Measurements from ENCODE around the gene LHFPL2.

The LHFPL2 gene

DNA sequence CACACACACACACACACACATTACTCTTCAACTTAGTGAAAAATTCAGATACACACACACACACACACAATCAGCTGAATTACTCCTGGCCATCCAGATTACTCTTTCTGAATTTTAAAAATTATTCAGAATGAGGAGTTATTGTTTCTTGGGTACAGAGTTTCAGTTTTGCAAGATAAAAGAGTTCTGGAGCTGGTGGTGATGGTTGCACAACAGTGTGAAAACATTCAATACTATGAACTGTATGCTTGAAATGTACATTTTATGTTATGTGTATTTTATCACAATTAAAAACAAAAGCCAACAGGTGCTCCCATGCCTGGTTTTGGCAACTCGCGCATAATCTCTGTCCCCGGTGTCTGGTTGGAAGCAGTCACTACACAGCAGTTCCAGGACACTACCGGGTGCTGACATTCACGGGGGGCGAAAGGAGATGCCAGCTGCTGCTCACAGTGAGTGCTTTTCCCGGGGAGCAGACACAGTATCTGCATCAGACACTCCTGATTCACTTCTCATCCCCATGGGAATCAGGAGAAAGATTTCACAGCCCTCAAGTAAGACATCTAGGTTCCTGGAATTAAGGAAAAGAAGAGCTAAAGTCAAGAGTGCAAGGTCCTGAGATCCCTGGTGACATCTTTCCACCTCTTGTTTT, 55.7 kb downstream of the LHFPL2 start:
- no peak for DNase-seq

DNA sequence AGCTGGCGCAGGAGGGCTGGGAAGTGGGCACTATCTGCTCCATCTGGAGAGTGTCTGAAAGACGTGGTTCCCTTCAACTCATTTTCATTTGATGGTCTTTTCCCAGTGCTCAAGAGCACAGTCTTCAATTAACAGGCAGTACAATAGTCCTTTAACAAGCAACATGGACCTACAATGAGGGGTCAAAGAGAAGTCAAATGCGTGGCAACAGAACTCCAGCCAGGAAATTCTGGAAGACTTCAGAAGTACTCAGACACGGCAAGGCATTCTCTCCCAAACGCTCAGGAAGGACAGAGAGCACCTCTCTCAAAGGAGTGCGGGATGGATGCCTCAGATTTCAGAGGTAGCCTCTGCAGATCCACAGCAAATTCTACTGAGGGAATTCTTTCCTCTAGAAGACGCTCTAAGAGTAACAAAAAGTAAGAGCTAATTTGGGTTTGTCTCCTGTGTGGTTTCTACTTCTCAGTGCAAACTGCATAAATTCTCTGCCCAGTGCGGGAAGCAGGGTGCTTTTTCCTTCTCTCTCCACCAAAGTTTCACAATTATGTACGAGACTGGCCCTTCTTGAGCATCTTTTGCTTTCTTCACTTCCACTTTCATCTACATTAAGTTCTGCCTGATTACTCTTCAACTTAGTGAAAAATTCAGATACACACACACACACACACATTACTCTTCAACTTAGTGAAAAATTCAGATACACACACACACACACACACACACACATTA, 56.4 kb downstream of the LHFPL2 start:
- no peak for DNase-seq

DNA sequence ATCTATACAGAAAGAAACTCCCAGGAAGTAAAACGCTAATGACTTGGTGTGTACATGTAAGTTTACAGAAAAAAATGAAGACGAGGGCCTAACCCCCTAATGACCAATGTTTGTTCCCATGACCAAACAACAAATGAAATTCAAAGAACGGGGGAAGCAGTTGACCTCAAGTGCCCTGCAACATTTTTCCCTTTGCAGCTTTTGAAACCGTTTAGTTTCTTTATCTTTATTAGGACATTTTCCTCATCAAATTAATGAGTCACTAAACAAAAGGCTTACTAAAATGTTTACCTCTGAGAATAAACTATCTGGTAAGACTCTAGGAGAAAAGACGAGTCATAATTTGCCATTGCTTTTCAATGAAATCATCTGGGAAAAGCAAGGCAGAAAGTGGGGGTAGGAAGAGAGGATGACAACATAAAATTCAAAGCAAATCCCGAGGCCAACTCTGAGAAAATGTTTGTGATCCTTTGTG, 57.4 kb downstream of the LHFPL2 start:
- no peak for DNase-seq

DNA sequence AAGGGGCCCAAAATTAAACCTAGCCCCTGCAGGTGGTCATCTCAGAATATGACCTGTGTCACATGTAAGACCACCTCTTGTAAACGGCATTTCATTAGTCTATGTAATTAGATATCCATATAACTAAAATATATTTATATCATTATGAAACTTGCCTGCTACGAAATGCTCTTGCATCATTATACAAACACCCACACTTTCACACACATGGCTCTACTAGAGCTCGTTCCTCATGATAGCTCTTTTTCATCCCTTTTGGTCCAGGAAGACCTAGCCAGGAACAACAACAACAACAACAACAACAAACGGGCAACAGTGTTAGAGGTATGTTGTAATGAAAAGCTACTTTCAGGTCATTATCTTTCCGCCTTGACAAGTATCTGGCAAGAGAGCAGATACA, 58.6 kb downstream of the LHFPL2 start:
- DNase-seq = no peak

DNA sequence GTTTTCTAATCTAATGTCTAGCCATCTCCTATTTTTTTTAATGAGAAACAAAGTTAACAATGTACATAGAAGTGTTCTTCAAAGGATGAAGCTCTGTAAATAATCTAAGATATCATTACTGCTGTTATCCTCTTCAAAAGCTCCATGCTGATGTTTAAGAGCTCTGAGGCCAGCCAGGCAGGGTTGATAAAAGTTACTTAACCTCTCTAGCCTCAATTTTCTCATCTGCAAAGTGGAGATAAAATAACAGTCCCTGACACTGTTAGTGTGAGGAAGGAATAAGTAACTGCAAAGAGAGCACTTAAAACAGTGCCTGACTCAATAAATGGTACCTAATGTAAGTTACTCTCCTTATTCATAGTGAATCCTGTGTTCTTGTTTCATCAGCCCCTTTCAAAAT, 60.1 kb downstream of the LHFPL2 start:
- DNase-seq = peak; percentile 77

DNA sequence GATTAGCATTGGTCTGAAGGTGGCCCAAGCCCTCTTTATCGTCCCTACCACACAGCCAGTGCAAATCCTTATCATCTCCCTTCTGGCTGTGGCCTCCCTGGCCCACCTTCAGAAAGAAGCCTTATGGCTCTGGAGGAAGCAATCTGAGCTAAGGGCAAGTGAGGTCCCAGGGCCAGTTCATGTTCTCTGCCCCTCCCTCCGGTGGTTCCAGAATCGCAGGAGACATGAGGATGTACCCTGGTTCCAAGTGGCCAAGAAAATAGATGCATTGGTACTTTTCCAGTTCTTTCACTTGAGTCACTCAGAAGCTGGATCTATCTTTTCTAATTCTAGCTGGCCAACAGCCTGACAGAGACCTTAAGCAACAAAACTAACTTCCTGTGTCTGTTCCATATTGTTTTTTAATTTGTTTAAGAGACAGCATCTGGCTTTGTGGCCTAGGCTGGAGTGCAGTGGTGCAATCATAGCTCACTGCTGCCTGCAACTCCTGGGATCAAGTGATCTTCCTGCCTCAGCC, 60.7 kb downstream of the LHFPL2 start:
- DNase-seq = peak; percentile 93

DNA sequence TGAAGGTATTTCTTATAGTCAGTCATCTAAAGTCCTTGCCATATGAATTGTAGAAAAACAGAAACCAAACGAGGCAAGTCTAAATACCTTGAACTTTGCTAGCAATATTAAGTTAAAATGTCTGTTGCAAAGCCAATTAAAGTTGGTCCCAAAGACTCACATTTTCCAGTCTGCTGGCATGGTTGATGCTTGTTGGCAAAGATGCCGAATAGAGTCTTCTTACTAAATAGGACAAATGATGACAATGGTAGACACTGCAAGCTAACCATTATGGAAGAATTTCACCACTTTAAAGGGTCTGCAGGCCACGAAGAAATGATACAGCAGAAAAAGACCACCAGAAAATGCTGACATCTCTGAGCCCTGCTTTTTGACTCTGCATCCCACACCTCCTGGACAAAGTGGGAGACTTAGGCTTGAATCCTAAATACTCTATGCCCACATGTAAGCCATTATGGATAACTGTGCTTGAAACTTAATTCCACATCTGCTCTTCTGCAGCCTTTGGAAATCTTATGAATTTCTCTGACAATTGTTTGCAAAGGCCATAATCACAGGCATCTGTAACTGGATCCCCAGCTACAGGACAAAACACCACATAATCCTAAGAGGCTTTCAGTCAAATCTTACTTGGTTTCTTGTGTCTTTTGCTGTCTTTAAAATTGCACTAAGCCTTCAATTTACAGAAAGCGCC, 61.3 kb downstream of the LHFPL2 start:
- no peak for DNase-seq

DNA sequence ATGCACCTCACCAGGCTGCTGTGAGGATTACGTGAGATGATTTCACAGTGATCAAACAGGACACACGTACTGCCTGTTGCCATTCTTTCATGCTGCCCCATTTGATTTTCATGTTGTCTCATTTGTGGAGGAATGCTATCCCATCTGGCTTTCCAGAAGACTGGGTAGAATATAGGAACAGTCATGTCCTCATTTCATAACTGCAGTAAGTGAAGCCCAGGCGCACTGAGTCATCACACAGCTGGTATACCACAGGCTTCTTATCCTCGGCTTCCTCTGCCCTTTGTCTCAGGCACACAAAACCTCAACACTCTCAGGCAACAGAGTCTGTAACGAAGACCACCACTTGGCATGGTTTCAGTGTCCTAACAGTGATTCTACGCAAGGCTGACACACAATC, 62.3 kb downstream of the LHFPL2 start:
- DNase-seq = peak; percentile 91

DNA sequence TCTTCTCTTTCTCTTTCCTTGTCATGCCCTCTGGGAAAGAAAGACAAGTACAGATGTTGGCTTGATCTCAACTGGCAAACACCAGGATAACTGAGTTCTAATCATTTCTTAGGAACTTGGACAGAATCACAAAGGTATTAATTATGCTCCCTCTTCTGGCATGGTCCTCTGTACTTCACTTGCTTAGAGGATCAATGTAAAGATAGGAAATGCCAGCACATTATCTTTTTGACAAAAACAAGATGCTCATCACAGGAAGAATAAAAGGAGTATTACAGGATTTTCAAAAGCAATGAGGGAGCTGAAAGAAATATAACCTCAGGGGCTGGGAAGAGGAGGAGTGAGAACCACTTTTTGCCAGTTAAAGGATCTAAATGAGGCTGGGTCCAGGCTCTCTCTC, 70.6 kb downstream of the LHFPL2 start:
- DNase-seq = no peak

DNA sequence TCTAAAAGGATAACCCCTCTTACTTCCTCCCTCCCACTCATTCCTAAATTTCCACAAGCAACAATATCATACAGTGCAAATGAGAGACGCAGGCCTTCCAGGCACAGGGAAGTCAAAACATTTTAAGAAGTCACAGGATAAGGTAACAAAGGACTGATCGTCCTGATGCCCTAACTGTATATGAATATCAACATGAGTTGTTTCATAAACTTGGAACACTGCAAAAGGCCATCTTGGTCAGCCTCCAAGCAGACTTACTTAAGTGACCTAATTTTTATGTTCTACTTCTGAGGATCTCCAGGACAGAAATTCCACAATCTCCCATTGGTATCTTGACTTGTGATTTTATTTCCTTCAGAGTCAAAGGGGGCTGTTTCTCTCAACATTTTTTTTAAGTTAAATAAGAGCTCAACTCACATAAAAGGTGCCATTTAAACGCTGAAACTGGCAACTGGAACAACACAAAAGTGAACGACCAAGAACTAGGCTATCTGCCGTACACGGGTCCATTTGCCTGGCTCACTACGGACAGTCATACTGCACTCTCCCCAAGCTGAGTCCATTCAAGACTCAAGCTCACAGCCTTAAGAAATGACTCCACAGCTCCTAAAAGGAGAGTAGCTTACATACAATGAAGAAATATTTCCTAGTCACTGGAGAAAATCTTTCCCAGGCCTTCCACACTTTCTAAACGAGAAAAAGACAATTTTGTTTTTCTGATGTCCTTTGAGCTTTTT, 71.3 kb downstream of the LHFPL2 start:
- DNase-seq = no peak

DNA sequence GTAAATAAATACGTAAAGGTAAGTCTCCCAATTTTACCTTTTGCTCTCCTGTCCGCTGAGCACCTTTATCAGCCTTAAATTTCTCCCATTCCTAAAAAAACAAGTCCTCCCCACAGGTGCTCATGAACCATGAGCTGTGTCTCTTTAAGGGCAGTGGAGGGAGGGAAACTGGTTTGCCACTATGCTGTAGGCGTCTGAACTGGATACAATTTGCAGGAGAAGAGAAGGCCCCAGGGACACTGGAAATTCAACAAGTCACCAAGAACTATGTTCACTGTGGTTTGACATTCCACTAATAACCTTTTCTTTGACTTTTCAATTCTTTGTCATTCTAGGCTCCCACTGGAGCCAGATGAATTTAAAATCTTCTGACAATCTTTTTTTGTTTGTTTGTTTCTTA, 72.2 kb downstream of the LHFPL2 start:
- no peak for DNase-seq

DNA sequence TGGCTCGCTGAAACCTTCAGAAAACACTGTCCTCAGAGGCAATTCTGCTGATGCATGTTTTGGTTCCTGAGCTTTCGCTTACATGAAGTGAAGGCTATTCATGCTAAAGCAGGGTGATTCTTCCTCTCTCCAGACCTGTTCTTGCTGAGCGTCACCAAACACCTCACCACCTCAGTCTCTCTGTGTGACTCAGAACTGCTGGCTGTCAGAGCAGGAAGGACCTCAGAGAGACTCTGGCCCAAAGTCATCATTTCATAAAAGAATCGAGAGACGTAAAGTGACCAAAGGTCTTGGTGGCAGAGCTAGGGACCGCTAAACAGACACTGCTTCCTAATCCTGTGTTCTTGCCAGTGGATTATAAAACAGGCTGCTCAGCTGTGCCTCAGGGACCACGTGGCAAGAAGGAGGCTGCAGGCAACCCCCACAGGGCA, 73.8 kb downstream of the LHFPL2 start:
- DNase-seq = no peak

DNA sequence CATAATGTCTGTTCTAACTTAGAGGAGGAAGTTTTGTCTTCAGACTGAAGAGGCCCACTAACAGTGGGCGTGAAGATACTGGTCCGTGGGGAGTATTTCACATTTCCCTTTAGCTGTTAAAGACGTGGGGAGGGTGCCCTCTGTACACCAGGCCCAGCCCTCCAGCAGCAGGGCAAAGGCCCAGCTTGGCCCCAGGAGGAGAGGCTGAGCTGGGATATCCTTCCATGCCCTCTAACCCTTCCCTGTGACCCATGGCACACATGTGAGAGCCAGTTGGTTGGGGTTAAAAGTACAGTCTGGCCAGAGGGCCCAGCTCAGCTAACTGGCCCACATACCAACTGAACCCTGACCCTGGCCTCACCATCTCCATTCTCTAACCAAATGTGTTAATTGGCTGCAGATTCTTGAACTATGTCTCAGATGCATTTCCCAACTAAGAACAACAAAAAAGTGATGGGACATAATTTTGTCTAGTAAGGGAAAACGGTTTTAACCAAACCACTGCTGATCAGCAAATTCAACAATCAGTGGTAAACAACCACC, 74.4 kb downstream of the LHFPL2 start:
- no peak for DNase-seq

DNA sequence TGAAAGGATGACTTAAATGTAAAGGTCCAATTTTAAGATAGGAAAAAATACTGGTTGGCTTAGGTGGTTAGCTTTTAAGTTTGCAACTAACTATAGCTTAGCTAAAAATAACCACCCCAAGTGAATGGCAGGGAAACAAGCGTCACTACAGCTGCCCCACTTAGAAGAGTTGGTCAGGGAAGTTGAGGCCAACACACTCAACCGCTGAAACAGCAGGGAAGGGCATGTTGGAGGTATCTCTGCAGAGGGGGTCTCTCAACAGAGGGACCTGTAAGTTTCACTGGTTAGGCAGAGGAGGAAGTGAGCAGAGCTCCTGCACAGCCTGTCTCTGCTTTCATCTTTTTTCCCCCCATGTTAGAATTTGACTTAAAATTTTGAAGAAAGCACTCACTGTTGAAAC, 75.3 kb downstream of the LHFPL2 start:
- DNase-seq = no peak

DNA sequence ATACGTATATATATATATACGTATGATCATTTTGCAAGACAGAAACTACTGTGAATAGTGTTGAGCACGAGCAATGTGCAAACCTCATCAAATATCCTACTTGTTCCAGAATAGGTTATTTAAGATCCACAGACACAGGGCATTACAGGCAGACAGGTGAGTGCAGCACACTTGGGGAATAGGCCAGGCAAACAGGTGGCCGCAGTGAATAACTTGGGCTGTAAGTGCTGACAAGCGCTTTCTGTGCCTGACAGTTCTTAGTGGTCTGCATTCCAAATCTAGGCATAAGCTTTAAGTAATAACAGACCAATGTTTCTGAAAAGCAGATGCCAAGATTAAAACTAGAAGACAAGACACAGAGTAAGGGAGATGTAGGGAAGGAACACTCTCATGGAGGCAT, 77.9 kb downstream of the LHFPL2 start:
- DNase-seq = no peak

DNA sequence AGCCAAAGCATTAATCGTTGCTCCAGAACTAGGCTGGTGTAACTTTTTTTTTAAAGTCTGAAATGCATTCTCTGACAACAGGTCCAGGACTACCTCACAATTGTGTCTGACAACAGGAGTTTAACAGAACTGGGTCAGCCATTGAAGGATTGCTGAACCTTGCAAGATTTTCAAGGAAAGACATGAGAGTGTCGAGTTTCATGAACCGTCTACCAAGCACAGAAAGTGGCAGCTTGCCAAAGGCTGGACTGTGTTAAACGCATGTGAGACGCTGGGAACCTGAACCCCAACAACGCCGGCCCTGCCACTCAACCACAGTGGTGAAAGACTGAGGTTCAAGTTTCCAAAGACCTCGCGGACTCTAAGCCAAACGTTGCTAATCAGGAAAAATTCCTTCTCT, 79.1 kb downstream of the LHFPL2 start:
- no peak for DNase-seq

DNA sequence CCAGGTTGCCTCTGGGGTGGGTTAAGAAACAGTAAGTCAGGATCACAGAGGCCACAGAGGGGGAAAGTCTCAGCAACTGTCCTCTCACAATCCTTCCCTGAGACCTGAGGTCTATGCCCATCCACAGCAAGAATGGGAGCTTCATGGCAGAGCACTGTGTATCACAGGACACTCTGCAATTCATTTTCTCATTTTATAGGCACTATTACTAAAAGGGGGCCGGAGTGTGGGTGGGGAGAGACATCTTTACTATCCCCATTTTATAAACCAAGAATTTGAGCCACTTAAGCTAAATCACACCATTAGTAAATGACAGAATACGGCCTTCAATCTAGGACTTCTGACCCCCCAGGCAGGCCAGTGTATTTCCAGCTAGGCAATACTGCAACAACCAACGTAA, 79.9 kb downstream of the LHFPL2 start:
- no peak for DNase-seq

DNA sequence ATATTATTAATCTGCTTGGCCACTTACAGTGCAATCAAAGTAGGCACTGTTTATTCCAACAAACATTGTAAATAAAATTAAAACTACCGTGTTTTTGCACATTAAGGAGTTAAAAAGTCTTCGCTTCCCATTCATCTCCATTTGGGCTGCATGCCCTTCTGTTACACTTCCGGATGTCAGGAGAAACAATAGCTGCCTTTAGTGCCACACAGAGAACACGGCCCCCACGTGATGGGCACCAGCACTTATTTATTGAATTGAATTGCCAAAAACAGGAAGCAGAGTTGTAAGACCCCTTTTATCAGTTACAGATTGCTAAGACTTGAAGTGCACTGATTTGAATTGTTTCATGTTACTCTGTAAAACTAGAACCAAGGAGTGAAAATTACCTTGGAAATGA, 80.4 kb downstream of the LHFPL2 start:
- no peak for DNase-seq

DNA sequence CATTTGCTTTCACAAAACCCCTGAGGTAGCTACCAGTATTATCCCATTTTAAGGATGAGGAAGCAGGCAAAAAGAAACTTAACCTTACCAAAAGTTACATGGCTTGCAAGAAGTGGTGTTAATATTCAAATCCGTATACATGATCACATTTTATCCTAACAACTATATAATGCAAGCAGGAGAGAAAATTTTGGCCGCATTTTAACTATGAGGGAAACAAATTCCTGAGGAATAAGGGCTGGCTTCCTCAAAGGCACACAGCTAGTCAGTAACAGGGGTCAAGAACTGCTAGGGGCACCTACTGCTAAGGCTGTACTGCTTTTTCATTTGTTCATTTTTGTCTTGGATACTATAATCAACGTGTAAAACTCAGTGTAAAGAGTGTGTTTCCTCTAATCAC, 81.0 kb downstream of the LHFPL2 start:
- no peak for DNase-seq

DNA sequence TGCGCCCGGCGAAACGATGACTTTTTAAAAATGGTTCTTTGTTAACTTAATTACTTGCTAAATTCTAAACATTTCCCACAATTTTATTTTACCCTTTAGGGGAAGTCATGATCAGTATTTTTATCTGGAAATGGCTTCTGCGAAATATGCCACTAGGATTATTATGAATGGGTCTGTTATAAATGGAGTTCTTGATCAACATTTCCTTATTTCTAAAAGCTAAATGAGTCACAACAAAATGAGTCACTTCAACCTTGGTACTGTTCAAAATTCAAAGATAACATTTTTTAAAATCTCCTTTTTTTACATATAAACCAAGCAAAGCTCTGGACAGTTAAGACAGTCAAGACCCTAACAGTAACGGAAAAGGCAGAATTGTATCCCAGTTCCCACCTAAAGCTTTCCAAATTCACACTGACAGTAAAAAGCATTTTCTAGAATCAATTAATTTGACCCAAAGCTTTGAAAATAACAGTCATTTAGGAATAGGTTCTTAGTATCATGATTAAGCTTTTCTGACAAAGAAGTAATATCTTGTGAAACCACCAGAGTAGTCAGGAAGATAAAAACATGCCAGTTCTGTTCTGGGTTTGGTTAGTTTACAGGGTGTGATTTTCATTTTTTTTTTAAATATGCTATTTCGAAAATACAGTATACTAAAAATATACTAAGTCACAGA, 81.7 kb downstream of the LHFPL2 start:
- DNase-seq = peak; percentile 53

DNA sequence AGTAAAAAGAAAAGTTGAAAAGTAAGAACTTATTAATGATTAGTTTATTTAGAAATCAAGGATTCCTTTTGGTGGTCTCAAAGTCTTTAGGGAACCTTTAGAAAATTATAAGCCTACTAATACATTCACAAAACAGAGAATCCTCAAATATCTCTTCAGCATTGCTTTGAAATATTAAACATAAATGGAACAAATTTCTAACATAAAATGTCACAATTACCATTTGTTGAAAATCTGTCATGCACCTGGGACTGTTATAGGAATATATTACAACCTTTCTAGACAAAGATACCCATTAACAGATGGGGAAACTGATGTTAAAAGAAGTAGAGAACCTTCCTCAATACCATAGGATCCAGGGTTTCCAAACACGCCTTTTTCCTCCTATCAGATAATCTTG, 83.2 kb downstream of the LHFPL2 start:
- DNase-seq = no peak

DNA sequence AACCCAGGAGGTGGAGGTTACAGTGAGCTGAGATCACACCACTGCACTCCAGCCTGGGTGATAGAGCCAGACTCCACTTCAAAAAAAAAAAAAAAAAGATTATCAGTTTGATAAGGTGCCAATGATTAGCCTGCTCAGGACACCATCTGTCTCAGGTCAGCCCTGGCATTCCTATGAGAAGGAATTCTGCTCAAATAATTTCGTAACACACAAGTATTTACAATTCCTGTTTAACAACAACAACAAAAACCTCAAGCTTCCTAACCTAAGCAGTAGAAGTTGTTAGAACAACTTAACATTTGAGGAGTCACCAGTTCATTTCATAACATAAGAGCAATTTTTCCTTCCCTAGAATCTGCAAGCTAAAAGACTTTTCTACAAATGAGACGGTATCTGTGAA, 85.0 kb downstream of the LHFPL2 start:
- no peak for DNase-seq

Data from hematopoietic multipotent progenitor cell treated with erythropoietin and hydrocortisone succinate and interleukin-3 and kit ligand, for 4 days (in vitro differentiated cells).